ENCODE measurements around the gene RASL11A. TPM values are rescaled to one million over a fixed set of nuclear protein-coding genes. Genes with fewer than 3 reads are reported as not detected.

The RASL11A gene
- total RNA-seq, 1 donor from 2014 or later = 5.3 TPM

DNA sequence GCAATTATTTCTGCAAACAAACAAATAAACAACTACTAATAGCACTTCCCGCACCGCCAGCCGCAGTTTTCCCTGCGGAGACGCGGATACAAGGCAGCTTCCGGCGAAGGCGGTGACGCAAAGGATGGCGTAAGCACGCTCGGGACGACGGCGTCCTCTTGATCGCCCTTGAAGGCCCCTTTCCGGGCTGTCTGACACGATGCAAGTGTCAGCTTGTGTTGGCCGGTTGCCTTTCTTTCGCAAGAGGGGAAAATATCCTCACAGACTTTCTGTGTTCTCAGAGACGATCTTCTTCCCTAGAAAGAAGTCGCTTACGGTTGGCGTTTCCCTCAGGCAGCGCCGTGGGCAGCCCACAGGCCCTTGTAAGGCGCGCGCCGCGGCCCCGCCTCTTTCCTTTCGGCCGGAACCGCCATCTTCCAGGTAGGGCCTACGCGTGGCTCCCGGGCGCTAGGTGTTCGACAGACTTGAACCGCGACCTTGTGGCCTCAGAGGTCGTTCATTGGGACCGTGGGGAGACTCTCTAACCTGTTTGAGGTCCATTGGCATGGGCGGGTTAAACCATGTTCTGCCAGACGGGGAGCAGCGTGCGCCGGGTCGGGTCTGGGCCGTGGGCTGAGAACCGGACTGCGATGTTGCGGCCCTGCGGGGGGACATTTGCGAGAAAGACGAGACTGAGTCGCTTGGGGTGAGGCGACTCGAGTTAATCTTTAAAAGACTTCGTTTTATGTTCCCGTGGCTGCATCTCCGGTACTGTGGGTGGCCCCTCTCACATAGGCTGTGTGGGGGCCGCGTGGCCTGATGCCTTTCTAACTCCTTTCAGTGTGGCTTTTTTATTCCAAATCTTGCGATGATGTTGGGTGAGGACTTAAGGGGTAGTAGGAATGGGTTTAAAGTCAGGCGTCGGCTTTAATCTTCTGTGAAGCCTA, 19.2 kb upstream of the RASL11A start, which contains the start of gene RPL21:
RPL21 (plus strand) TSS at position 393 of the 926 bp plus-strand sequence. CDS start 2,219 bp downstream, outside the sequence.
- Histone ChIP-seq H3K4me1 (peaks cover 61% of the 10 kb centered on the region), H3K36me3 (peaks cover 28% of the 10 kb centered on the region), H3K27ac (replicated peaks) (peak within 1 kb of the TSS; percentile 98), H3K4me3 (peak within 1 kb of the TSS; percentile 88), H3K27me3 (ENCODE audit: low read depth) (no peaks in the 10 kb centered on the region), H3K9me3 (replicated peaks) (no peaks in the 10 kb centered on the region)
- intact Hi-C loops (cut with micrococcal nuclease) = loop anchor here (10.0 kb wide), 1 partner anchor 193 kb away; no protein-coding TSS in a partner anchor
- peak; percentile 95 for DNase-seq
- TF ChIP-seq, protein P1, sequence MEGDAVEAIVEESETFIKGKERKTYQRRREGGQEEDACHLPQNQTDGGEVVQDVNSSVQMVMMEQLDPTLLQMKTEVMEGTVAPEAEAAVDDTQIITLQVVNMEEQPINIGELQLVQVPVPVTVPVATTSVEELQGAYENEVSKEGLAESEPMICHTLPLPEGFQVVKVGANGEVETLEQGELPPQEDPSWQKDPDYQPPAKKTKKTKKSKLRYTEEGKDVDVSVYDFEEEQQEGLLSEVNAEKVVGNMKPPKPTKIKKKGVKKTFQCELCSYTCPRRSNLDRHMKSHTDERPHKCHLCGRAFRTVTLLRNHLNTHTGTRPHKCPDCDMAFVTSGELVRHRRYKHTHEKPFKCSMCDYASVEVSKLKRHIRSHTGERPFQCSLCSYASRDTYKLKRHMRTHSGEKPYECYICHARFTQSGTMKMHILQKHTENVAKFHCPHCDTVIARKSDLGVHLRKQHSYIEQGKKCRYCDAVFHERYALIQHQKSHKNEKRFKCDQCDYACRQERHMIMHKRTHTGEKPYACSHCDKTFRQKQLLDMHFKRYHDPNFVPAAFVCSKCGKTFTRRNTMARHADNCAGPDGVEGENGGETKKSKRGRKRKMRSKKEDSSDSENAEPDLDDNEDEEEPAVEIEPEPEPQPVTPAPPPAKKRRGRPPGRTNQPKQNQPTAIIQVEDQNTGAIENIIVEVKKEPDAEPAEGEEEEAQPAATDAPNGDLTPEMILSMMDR (IDR thresholded peaks at IDR 0.05; ENCODE audit: borderline replicate concordance) = no peak

DNA sequence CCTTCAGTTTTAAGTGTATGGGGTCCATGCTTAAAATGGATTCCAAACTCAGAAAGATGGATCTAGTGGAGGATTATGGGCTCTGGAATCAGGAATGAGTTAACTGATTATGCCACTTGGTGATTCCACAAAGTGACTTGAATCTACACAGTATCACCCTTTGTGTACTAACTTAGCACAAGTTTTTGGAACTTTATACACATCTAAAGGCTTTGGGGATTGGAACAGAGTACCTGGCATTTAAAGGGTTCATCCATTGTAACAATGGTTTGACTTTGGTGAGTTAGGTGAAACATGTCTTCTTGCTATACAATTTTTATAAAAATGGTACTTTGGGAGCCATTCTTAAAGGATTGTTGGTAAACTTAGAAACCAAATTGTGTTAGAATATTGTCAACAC, 18.2 kb upstream of the RASL11A start:
- intact Hi-C loops (cut with micrococcal nuclease) = loop anchor here (10.0 kb wide), 1 partner anchor 192 kb away; no protein-coding TSS in a partner anchor
- TF ChIP-seq, protein P1 (IDR thresholded peaks at IDR 0.05; ENCODE audit: borderline replicate concordance) = no peak
- H3K36me3 ChIP-seq = peaks cover 38% of the 10 kb centered on the region
- no peaks in the 10 kb centered on the region for H3K9me3 ChIP-seq (replicated peaks)
- peak overlapping the region; percentile 88 for H3K4me3 ChIP-seq
- peaks cover 61% of the 10 kb centered on the region for H3K4me1 ChIP-seq
- peak overlapping the region; percentile 98 for H3K27ac ChIP-seq (replicated peaks)
- no peak for DNase-seq
- H3K27me3 ChIP-seq (ENCODE audit: low read depth) = no peaks in the 10 kb centered on the region

DNA sequence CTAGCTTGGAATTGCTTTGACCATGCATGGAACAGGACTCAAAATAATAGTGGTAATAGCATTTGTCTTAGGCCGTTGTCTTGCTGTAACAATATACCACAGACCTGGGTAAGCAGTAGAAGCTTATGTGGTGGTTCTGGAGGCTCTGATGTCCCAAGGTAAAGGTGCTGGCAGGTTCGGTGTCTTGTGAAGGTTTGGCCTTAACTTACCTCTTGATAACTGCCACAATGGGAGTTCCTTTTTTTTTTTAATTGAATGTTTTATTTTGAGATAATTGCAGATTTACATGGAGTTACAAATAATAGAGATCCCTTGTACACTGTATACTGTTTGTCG, 13.4 kb upstream of the RASL11A start:
- Histone ChIP-seq H3K27ac (replicated peaks) (no peak overlapping the region), H3K4me3 (no peak overlapping the region), H3K9me3 (replicated peaks) (no peaks in the 10 kb centered on the region), H3K4me1 (peaks cover 45% of the 10 kb centered on the region), H3K27me3 (ENCODE audit: low read depth) (no peaks in the 10 kb centered on the region), H3K36me3 (peaks cover 69% of the 10 kb centered on the region)
- DNase-seq = no peak
- TF ChIP-seq, protein P1 (IDR thresholded peaks at IDR 0.05; ENCODE audit: borderline replicate concordance) = no peak
- intact Hi-C loops (cut with micrococcal nuclease) = loop anchor here (10.0 kb wide), 1 partner anchor 188 kb away; no protein-coding TSS in a partner anchor

DNA sequence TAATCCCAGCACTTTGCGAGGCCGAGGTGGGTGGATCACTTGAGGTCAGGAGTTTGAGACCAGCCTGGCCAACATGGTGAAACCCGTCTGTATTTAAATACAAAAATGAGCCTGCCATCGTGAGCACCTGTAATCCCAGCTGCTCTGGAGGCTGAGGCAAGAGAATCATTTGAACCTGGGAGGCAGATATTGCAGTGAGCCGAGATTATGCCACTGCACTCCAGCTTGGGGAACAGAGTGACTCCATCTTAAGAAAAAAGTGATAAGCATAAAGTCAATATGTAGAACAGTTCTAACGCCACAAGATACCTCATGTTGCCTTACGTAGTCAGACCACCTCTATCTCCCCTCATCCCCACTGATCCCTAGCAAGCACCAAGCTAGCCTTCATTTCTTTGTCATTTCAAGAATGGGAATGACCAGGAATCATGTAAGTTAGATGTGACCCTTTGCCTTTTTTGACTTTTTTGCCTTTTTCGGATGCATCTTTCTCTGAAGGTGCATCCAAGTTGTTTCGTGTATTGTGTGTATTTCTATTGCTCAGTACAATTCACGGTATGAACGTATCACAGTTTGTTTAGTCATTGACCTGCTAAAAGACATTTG, 12.9 kb upstream of the RASL11A start:
- peaks cover 39% of the 10 kb centered on the region for H3K4me1 ChIP-seq
- H3K36me3 ChIP-seq = peaks cover 71% of the 10 kb centered on the region
- TF ChIP-seq, protein P1 (IDR thresholded peaks at IDR 0.05; ENCODE audit: borderline replicate concordance) = no peak
- H3K27ac ChIP-seq (replicated peaks) = no peak overlapping the region
- intact Hi-C loops (cut with micrococcal nuclease) = loop anchor here (10.0 kb wide), 1 partner anchor 187 kb away; no protein-coding TSS in a partner anchor
- H3K9me3 ChIP-seq (replicated peaks) = no peaks in the 10 kb centered on the region
- no peak for DNase-seq
- H3K4me3 ChIP-seq = no peak overlapping the region
- no peaks in the 10 kb centered on the region for H3K27me3 ChIP-seq (ENCODE audit: low read depth)

DNA sequence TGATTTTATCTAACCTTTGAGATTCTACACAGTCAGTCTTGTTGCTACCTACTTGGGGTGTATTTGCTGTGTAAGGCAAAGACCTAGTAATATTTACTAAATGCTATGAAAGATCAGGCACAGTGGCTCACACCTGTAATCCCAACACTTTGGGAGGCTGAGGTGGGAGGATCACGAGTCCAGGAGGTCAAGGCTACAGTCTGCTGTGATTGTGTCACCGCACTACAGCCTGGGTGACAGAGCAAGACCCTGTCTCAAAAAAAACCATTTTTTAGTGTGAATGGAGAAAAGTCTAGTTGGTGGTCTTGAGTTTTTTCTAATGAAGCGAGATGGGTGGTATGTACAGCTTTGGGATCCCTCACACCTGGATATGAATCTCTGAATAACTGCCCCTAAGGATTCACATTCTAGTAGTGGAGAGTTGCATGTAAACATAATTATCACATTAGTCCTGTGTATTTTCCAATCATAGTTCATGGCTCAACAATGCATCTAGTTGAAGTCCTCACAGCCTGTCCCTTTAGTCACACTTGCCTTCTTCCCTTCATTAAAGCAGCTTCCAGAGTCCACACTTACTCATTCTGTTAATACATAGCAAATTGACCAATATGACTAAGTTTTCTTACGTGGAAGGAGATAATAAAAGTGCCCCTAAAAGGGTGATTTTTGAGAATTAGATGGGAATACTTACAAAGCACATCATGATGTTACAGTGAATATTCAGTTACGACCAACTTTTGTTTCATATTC, 11.8 kb upstream of the RASL11A start:
- DNase-seq = no peak
- Histone ChIP-seq H3K4me1 (peaks cover 34% of the 10 kb centered on the region), H3K36me3 (peaks cover 69% of the 10 kb centered on the region), H3K4me3 (no peak overlapping the region), H3K9me3 (replicated peaks) (no peaks in the 10 kb centered on the region), H3K27me3 (ENCODE audit: low read depth) (no peaks in the 10 kb centered on the region), H3K27ac (replicated peaks) (no peak overlapping the region)
- TF ChIP-seq, protein P1 (IDR thresholded peaks at IDR 0.05; ENCODE audit: borderline replicate concordance) = no peak
- intact Hi-C loops (cut with micrococcal nuclease) = loop anchor here (10.0 kb wide), 1 partner anchor 186 kb away; no protein-coding TSS in a partner anchor
